ENCODE results near the gene ERG. TPM values are rescaled to one million over a fixed set of nuclear protein-coding genes. Genes with fewer than 3 reads are reported as not detected.

Gene ERG
- total and polyA plus RNA-seq, 2 experiments from 2014 or later = 0.14 to 0.44 TPM

GRCh38 chr21:38358666-38359065 is 139.6 kb downstream of the ERG start:
- no peaks in the 10 kb centered on the region for H3F3A ChIP-seq (replicated peaks; ENCODE audit: low read depth)

More at GRCh38 chr21:38358666-38359065, 139.6 kb downstream of the ERG start:
- H3K27me3 ChIP-seq (ENCODE audit: insufficient read depth) = no peaks in the 10 kb centered on the region
- H3K4me1 Mint-ChIP-seq = peaks cover 5% of the 10 kb centered on the region
- no peak overlapping the region for H3K4me2 ChIP-seq
- no peak overlapping the region for H3K27ac ChIP-seq (ENCODE audit: low read depth)
- peaks cover 14% of the 10 kb centered on the region; the same call in 1 of the 3 replicates for H3K9me3 Mint-ChIP-seq
- no peak overlapping the region for H3K4me3 Mint-ChIP-seq
- no peak overlapping the region for H2AFZ ChIP-seq
- H3K9me2 ChIP-seq (ENCODE audit: insufficient read depth) = 0 out of 2 replicates have a peak, but pooled peaks cover 4% of the 10 kb centered on the region
- H3K79me2 ChIP-seq (replicated peaks; ENCODE audit: insufficient read depth) = no peaks in the 10 kb centered on the region
- H3K27ac Mint-ChIP-seq = no peak overlapping the region
- no peaks in the 10 kb centered on the region for H3K36me3 ChIP-seq (ENCODE audit: insufficient read depth)
- H3K27me3 Mint-ChIP-seq (ENCODE audit: insufficient read depth, low read depth, poor library complexity) = peaks cover 7% of the 10 kb centered on the region
- TF ChIP-seq, protein P1, sequence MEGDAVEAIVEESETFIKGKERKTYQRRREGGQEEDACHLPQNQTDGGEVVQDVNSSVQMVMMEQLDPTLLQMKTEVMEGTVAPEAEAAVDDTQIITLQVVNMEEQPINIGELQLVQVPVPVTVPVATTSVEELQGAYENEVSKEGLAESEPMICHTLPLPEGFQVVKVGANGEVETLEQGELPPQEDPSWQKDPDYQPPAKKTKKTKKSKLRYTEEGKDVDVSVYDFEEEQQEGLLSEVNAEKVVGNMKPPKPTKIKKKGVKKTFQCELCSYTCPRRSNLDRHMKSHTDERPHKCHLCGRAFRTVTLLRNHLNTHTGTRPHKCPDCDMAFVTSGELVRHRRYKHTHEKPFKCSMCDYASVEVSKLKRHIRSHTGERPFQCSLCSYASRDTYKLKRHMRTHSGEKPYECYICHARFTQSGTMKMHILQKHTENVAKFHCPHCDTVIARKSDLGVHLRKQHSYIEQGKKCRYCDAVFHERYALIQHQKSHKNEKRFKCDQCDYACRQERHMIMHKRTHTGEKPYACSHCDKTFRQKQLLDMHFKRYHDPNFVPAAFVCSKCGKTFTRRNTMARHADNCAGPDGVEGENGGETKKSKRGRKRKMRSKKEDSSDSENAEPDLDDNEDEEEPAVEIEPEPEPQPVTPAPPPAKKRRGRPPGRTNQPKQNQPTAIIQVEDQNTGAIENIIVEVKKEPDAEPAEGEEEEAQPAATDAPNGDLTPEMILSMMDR (conservative IDR thresholded peaks at IDR 0.05; ENCODE audit: low read depth in 2 of 2) = no peak
- no peak for TF ChIP-seq ZNF331 (CRISPR knock-in tag; IDR thresholded peaks at IDR 0.05; ENCODE audit: low read depth)
- TF ChIP-seq ZNF462 (CRISPR knock-in tag; IDR thresholded peaks at IDR 0.05) = no peak
- no peak for TF ChIP-seq NANOG (IDR thresholded peaks at IDR 0.05; ENCODE audit: borderline replicate concordance)
- no peak for TF ChIP-seq STAT1 (IDR thresholded peaks at IDR 0.05; ENCODE audit: unreplicated experiment)
- TF ChIP-seq REST (IDR thresholded peaks at IDR 0.05; ENCODE audit: unreplicated experiment) = no peak
- TF ChIP-seq ETS1 (IDR thresholded peaks at IDR 0.05) = no peak
- no peak for TF ChIP-seq CREB1 (CRISPR knock-in tag; IDR thresholded peaks at IDR 0.05; ENCODE audit: low read depth)
- no peak for TF ChIP-seq EZH2phosphoT487 (IDR thresholded peaks at IDR 0.05; ENCODE audit: unreplicated experiment)
- no peak for TF ChIP-seq ZNF114 (CRISPR knock-in tag; IDR thresholded peaks at IDR 0.05)
- TF ChIP-seq POLR2AphosphoS5 (IDR thresholded peaks at IDR 0.05; ENCODE audit: low read depth) = no peak
- TF ChIP-seq EZH2 (IDR thresholded peaks at IDR 0.05; ENCODE audit: low read depth, unreplicated experiment) = no peak
- TF ChIP-seq JUNB (IDR thresholded peaks at IDR 0.05; ENCODE audit: unreplicated experiment) = no peak
- no peaks in the 10 kb centered on the region for H3K4me1 ChIP-seq (ENCODE audit: insufficient read depth)
- H3K4me3 ChIP-seq = no peak overlapping the region
- no peaks in the 10 kb centered on the region; the same call in 2 of the 3 replicates for H3K36me3 Mint-ChIP-seq (ENCODE audit: low read depth)
- DNase-seq (ENCODE audit: low spot score) = no peak
- no peak for ATAC-seq
- no peaks in the 10 kb centered on the region for H4K20me1 ChIP-seq (replicated peaks; ENCODE audit: insufficient read depth)
